Adipocyte (in vitro differentiated cells): ENCODE results near the gene ALG14.
"Not testable (repeated sequence)": the region's sequence is repeated elsewhere in the genome, so short reads cannot be mapped to it uniquely, and the experiment has no call there.

Experiments used
- DNase-seq: peaks from one replicate; pipeline ENCODE4 v3.0.0-alpha.2; 2015; ENCODE audit warnings: low read depth
- H3K27me3 ChIP-seq: replicated peaks from 2 replicates; pipeline ENCODE4 v1.7.0; 2013; ENCODE audit warnings: mild to moderate bottlenecking, low read length, moderate library complexity; ENCODE audit not compliant: control insufficient read depth, insufficient read depth
- H3K36me3 ChIP-seq: 2 replicates; pipeline ENCODE4 v1.7.0; 2013; ENCODE audit warnings: low read length, mild to moderate bottlenecking, moderate library complexity; ENCODE audit not compliant: control insufficient read depth, insufficient read depth, severe bottlenecking
- H3K4me1 ChIP-seq: 2 replicates; pipeline ENCODE4 v1.7.0; 2013; ENCODE audit warnings: mild to moderate bottlenecking, low read length, moderate library complexity; ENCODE audit not compliant: control insufficient read depth, insufficient read depth
- H3K4me3 ChIP-seq: 2 replicates; pipeline ENCODE4 v1.7.0; 2013; ENCODE audit warnings: mild to moderate bottlenecking, low read length, moderate library complexity
- H3K9ac ChIP-seq: 2 replicates; pipeline ENCODE4 v1.7.0; 2013; ENCODE audit warnings: mild to moderate bottlenecking, low read length, moderate library complexity
- H3K9me3 ChIP-seq: 2 replicates; pipeline ENCODE4 v1.7.0; 2013; ENCODE audit warnings: mild to moderate bottlenecking, low read length, moderate library complexity; ENCODE audit not compliant: control insufficient read depth

ALG14 gene

GRCh38 chr1:95005584-95005983 lies 67.2 kb downstream of the ALG14 start:
- Histone ChIP-seq H3K27me3 (no peaks in the 10 kb centered on the region), H3K36me3 (no peaks in the 10 kb centered on the region), H3K9me3 (no peaks in the 10 kb centered on the region), H3K4me3 (no peak overlapping the region), H3K9ac (no peak overlapping the region), H3K4me1 (peaks cover 11% of the 10 kb centered on the region)
- no peak for DNase-seq

GRCh38 chr1:95004013-95004412 lies 68.7 kb downstream of the ALG14 start:
- H3K9me3 ChIP-seq, result no peaks in the 10 kb centered on the region
- DNase-seq, result no peak
- H3K9ac ChIP-seq, result no peak overlapping the region
- H3K36me3 ChIP-seq, result no peaks in the 10 kb centered on the region
- no peak overlapping the region for H3K4me3 ChIP-seq
- no peaks in the 10 kb centered on the region for H3K27me3 ChIP-seq
- H3K4me1 ChIP-seq, result peaks cover 11% of the 10 kb centered on the region

GRCh38 chr1:95003433-95003738 lies 69.4 kb downstream of the ALG14 start:
- peaks cover 11% of the 10 kb centered on the region for H3K4me1 ChIP-seq
- H3K36me3 ChIP-seq, result no peaks in the 10 kb centered on the region
- H3K9ac ChIP-seq, result no peak overlapping the region
- H3K9me3 ChIP-seq, result no peaks in the 10 kb centered on the region
- no peak for DNase-seq
- H3K27me3 ChIP-seq, result no peaks in the 10 kb centered on the region
- no peak overlapping the region for H3K4me3 ChIP-seq

GRCh38 chr1:95002540-95003432 lies 70.0 kb downstream of the ALG14 start:
- peak overlapping the region; percentile 43 for H3K4me3 ChIP-seq
- peak overlapping the region; percentile 55 for H3K9ac ChIP-seq
- peak; percentile 55 for DNase-seq
- H3K4me1 ChIP-seq, result peaks cover 11% of the 10 kb centered on the region
- no peaks in the 10 kb centered on the region for H3K27me3 ChIP-seq
- no peaks in the 10 kb centered on the region for H3K9me3 ChIP-seq
- no peaks in the 10 kb centered on the region for H3K36me3 ChIP-seq

GRCh38 chr1:95002164-95002539 lies 70.6 kb downstream of the ALG14 start:
- Histone ChIP-seq H3K4me3 (no peak overlapping the region), H3K9ac (peak overlapping the region; percentile 55), H3K9me3 (no peaks in the 10 kb centered on the region), H3K27me3 (no peaks in the 10 kb centered on the region), H3K36me3 (no peaks in the 10 kb centered on the region), H3K4me1 (peaks cover 11% of the 10 kb centered on the region)
- no peak for DNase-seq

GRCh38 chr1:94999456-95000131 lies 73.2 kb downstream of the ALG14 start:
- Histone ChIP-seq H3K4me3 (no peak overlapping the region), H3K36me3 (no peaks in the 10 kb centered on the region), H3K27me3 (no peaks in the 10 kb centered on the region), H3K9me3 (no peaks in the 10 kb centered on the region), H3K4me1 (peaks cover 11% of the 10 kb centered on the region), H3K9ac (no peak overlapping the region)
- DNase-seq, result no peak

GRCh38 chr1:94998748-94999147 lies 74.0 kb downstream of the ALG14 start:
- no peaks in the 10 kb centered on the region for H3K27me3 ChIP-seq
- H3K4me1 ChIP-seq, result peaks cover 11% of the 10 kb centered on the region
- H3K9ac ChIP-seq, result no peak overlapping the region
- no peak for DNase-seq
- no peak overlapping the region for H3K4me3 ChIP-seq
- H3K36me3 ChIP-seq, result no peaks in the 10 kb centered on the region
- no peaks in the 10 kb centered on the region for H3K9me3 ChIP-seq

GRCh38 chr1:94998114-94998513 lies 74.6 kb downstream of the ALG14 start:
- Histone ChIP-seq H3K4me1 (peaks cover 8% of the 10 kb centered on the region), H3K27me3 (no peaks in the 10 kb centered on the region), H3K9ac (no peak overlapping the region), H3K4me3 (no peak overlapping the region), H3K36me3 (no peaks in the 10 kb centered on the region), H3K9me3 (no peaks in the 10 kb centered on the region)
- DNase-seq, result no peak

GRCh38 chr1:94995536-94995935 lies 77.2 kb downstream of the ALG14 start:
- not testable (repeated sequence) for H3K9me3 ChIP-seq, H3K9ac ChIP-seq, H3K27me3 ChIP-seq, H3K36me3 ChIP-seq, DNase-seq, H3K4me1 ChIP-seq, H3K4me3 ChIP-seq

GRCh38 chr1:94994805-94995204 lies 77.9 kb downstream of the ALG14 start:
- Histone ChIP-seq H3K4me1 (no peaks in the 10 kb centered on the region), H3K9ac (no peak overlapping the region), H3K27me3 (no peaks in the 10 kb centered on the region), H3K9me3 (no peaks in the 10 kb centered on the region), H3K4me3 (no peak overlapping the region), H3K36me3 (no peaks in the 10 kb centered on the region)
- no peak for DNase-seq

- peak; percentile 62 for DNase-seq
- Histone ChIP-seq H3K4me1 (no peaks in the 10 kb centered on the region), H3K4me3 (no peak overlapping the region), H3K36me3 (no peaks in the 10 kb centered on the region), H3K27me3 (no peaks in the 10 kb centered on the region), H3K9ac (no peak overlapping the region), H3K9me3 (no peaks in the 10 kb centered on the region)
Measured at GRCh38 chr1:94993931-94994645, 78.7 kb downstream of the ALG14 start.
